ENCODE measurements around the gene HNRNPL. TPM values are rescaled to one million over a fixed set of nuclear protein-coding genes. Genes with fewer than 3 reads are reported as not detected.
A peak's percentile ranks its signal among the peaks of the same experiment; 100 is the strongest.

HNRNPL gene
- total and polyA plus RNA-seq, 9 of the 15 experiments (the other 6 are each of a cell fraction or from before 2014, with no cell fraction given) = 39.5 to 610 (median 299) TPM

GRCh38 chr19:38862321-38863059 lies 12.7 kb upstream of the HNRNPL start:
- in situ Hi-C loops (cut with MboI) (no loop called here), intact Hi-C loops (cut with micrococcal nuclease) (no loop called here)
- H3K9me1 ChIP-seq (ENCODE audit: control insufficient read depth, insufficient read depth, low read length) = no peaks in the 10 kb centered on the region
- CTCF ChIA-PET (ENCODE audit: low intra/inter-chr PET ratio) = interaction anchor here (0.6 kb wide), 1 partner anchor 605 kb away, joined by 4 read pairs; no protein-coding TSS in a partner anchor
- no peaks in the 10 kb centered on the region for H4K20me1 ChIP-seq (replicated peaks; ENCODE audit: control insufficient read depth, insufficient read depth, low read length)
- FAIRE-seq (peak; percentile 87), ATAC-seq (peak; percentile 80), DNase-seq (ENCODE audit: extremely low read depth in 1 of 4, low spot score in 3 of 4) (peak in 1 of 4 experiments; percentile 77)
- no peaks in the 10 kb centered on the region for H3K9me3 ChIP-seq (replicated peaks; ENCODE audit: control insufficient read depth, insufficient read depth, low read depth, low read length)
- no peaks in the 10 kb centered on the region for H3K79me2 ChIP-seq (ENCODE audit: control insufficient read depth, insufficient read depth, low read length)
- POLR2A ChIA-PET = interaction anchor here (0.6 to 2.7 kb wide), 8 partner anchors 9 to 319 kb away, joined by 3 to 17 read pairs (median 4); no protein-coding TSS in a partner anchor
- BruUV-seq (replicated peaks) = no TSS peak
- WGBS (ENCODE audit: insufficient coverage, low coverage, missing lambda C conversion rate) = 9% methylated on average over 10 of the region's 10 CpGs
- peak overlapping the region; percentile 73 for H2AFZ ChIP-seq (ENCODE audit: low read depth, low read length)
- H3K36me3 ChIP-seq (ENCODE audit: control insufficient read depth, insufficient read depth, low read length) = no peaks in the 10 kb centered on the region
- H3K27ac ChIP-seq (ENCODE audit: extremely low read depth, low read depth, low read length) = peak overlapping the region; percentile 33; the same call in 2 of the 3 replicates
- H3K4me2 ChIP-seq (ENCODE audit: insufficient read depth, low read length) = peak overlapping the region; percentile 30; the same call in 1 of the 2 replicates
- no peak overlapping the region for H3K4me3 ChIP-seq
- H3K27me3 ChIP-seq (ENCODE audit: control insufficient read depth in 2 of 2, insufficient read depth in 2 of 2, low read length in 2 of 2) = no peaks in the 10 kb centered on the region
- H3K4me1 ChIP-seq (replicated peaks in 1 of 2; ENCODE audit: control insufficient read depth in 2 of 2, insufficient read depth in 2 of 2, low read length in 2 of 2) = peaks cover 27 to 36% of the 10 kb centered on the region in 2 experiments
- H3K9ac ChIP-seq (ENCODE audit: insufficient read depth in 1 of 2, low read depth in 2 of 2, low read length in 2 of 2) = peak overlapping the region in 1 of 2 experiments; percentile 41; a peak in 1 of 4 replicates
- TF ChIP-seq CTCF (IDR thresholded peaks at IDR 0.05 in 2 of 3, conservative IDR thresholded peaks at IDR 0.05 in 1 of 3; ENCODE audit: insufficient read depth in 2 of 3, low read depth in 1 of 3, low read length in 3 of 3) (no peak), ZNF740 (CRISPR knock-in tag; IDR thresholded peaks at IDR 0.05) (no peak), ZNF740 (tag; IDR thresholded peaks at IDR 0.05) (no peak), ZNF592 (IDR thresholded peaks at IDR 0.05) (peak; percentile 66; the same call in 1 of the 2 replicates), STAG1 (CRISPR knock-in tag; IDR thresholded peaks at IDR 0.05; ENCODE audit: borderline replicate concordance) (no peak), GABPA (tag; conservative IDR thresholded peaks at IDR 0.05; ENCODE audit: low read depth) (peak; percentile 47; the same call in 1 of the 2 replicates), SAFB2 (IDR thresholded peaks at IDR 0.05; ENCODE audit: borderline replicate concordance, low read depth, low read length, severe bottlenecking) (no peak), CBX2 (IDR thresholded peaks at IDR 0.05; ENCODE audit: insufficient read depth, low read length, poor library complexity, severe bottlenecking) (no peak)
